ENCODE results near the gene TBX15.

The TBX15 gene

DNA sequence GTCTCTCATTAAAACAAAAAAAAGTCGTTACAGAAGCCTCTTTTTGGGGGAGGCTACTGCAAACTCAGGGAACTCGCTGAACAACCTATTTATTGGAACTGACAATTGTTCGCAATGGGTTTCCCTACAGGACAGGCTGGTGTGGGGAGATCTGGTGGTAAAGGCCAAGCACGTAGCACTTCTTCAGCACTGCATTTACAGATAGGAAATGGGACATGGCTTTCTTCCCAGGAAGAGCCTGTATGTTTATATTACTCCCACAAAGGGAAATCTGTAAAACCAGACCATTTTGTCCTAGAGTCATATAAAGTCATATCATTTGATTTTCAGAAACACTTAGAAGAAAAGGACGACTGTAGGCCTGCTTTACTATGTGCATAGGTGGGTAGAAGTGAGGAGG is 38.8 kb upstream of the TBX15 start:
- Histone ChIP-seq H4K20me1 (ENCODE audit: insufficient read depth) (no peaks in the 10 kb centered on the region), H3K9ac (no peak overlapping the region), H3K27me3 (ENCODE audit: insufficient read depth, low read depth) (no peaks in the 10 kb centered on the region), H3K79me2 (ENCODE audit: insufficient read depth, low read depth) (no peaks in the 10 kb centered on the region), H3K4me1 (ENCODE audit: low read depth, poor library complexity, severe bottlenecking) (no peaks in the 10 kb centered on the region), H2AFZ (ENCODE audit: low read depth) (no peak overlapping the region), H3K4me3 (IDR thresholded peaks at IDR 0.05; ENCODE audit: insufficient read depth, low read depth, low read length) (no peak overlapping the region), H3K4me2 (no peak overlapping the region), H3K27ac (no peak overlapping the region), H3K36me3 (ENCODE audit: insufficient read depth) (no peaks in the 10 kb centered on the region)
- TF ChIP-seq, protein P1, sequence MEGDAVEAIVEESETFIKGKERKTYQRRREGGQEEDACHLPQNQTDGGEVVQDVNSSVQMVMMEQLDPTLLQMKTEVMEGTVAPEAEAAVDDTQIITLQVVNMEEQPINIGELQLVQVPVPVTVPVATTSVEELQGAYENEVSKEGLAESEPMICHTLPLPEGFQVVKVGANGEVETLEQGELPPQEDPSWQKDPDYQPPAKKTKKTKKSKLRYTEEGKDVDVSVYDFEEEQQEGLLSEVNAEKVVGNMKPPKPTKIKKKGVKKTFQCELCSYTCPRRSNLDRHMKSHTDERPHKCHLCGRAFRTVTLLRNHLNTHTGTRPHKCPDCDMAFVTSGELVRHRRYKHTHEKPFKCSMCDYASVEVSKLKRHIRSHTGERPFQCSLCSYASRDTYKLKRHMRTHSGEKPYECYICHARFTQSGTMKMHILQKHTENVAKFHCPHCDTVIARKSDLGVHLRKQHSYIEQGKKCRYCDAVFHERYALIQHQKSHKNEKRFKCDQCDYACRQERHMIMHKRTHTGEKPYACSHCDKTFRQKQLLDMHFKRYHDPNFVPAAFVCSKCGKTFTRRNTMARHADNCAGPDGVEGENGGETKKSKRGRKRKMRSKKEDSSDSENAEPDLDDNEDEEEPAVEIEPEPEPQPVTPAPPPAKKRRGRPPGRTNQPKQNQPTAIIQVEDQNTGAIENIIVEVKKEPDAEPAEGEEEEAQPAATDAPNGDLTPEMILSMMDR (conservative IDR thresholded peaks at IDR 0.05; ENCODE audit: low read depth, low read length), result no peak

DNA sequence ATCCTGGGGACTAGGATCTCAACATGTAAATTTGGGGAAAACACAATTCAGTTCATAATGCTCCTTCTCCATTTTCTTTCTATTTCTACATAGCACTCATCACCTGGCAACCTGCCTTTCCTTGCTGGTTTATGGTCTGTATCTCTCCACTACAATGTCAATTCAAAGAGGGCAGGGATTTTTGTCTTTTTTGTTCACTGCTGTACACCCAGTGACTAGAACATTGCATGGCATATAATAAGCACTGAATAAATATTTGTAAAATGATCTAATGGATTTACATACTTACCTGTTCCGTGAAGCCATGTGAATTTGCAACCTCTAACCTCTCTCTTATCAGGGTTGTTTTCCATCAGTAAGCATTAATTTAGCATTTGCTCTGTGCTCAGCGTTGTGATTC is 27.4 kb upstream of the TBX15 start:
- H3K9ac ChIP-seq, result no peak overlapping the region
- TF ChIP-seq, protein P1 (conservative IDR thresholded peaks at IDR 0.05; ENCODE audit: low read depth, low read length), result no peak
- no peaks in the 10 kb centered on the region for H3K36me3 ChIP-seq (ENCODE audit: insufficient read depth)
- H3K4me1 ChIP-seq (ENCODE audit: low read depth, poor library complexity, severe bottlenecking), result peaks cover 6% of the 10 kb centered on the region
- no peak overlapping the region for H3K4me2 ChIP-seq
- no peaks in the 10 kb centered on the region for H3K27me3 ChIP-seq (ENCODE audit: insufficient read depth, low read depth)
- no peaks in the 10 kb centered on the region for H4K20me1 ChIP-seq (ENCODE audit: insufficient read depth)
- no peaks in the 10 kb centered on the region for H3K79me2 ChIP-seq (ENCODE audit: insufficient read depth, low read depth)
- H3K27ac ChIP-seq, result no peak overlapping the region
- no peak overlapping the region for H2AFZ ChIP-seq (ENCODE audit: low read depth)
- H3K4me3 ChIP-seq (IDR thresholded peaks at IDR 0.05; ENCODE audit: insufficient read depth, low read depth, low read length), result no peak overlapping the region

DNA sequence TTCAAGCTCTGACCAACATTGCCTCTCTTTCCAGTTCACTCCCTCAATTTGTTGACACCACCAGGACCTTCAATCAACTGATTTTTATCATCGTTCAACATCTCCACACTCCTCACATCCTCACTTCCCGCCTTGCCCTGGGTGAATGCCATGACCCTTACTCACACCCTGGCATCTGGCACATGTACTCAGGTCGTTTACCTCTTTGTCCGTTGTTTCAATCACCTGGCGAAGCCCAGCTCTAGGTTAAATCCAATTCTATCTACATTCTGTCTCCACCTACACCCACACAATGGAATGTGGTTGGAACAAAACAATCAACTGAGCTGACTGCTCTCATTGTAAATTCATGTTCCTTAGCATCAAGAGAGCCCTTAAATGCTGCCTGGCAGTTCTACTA is 24.2 kb upstream of the TBX15 start:
- Histone ChIP-seq H3K27ac (no peak overlapping the region), H4K20me1 (ENCODE audit: insufficient read depth) (no peaks in the 10 kb centered on the region), H3K36me3 (ENCODE audit: insufficient read depth) (no peaks in the 10 kb centered on the region), H3K4me1 (ENCODE audit: low read depth, poor library complexity, severe bottlenecking) (peaks cover 6% of the 10 kb centered on the region), H3K4me2 (no peak overlapping the region), H2AFZ (ENCODE audit: low read depth) (no peak overlapping the region), H3K9ac (no peak overlapping the region), H3K79me2 (ENCODE audit: insufficient read depth, low read depth) (no peaks in the 10 kb centered on the region), H3K4me3 (IDR thresholded peaks at IDR 0.05; ENCODE audit: insufficient read depth, low read depth, low read length) (no peak overlapping the region), H3K27me3 (ENCODE audit: insufficient read depth, low read depth) (no peaks in the 10 kb centered on the region)
- TF ChIP-seq, protein P1 (conservative IDR thresholded peaks at IDR 0.05; ENCODE audit: low read depth, low read length), result no peak

DNA sequence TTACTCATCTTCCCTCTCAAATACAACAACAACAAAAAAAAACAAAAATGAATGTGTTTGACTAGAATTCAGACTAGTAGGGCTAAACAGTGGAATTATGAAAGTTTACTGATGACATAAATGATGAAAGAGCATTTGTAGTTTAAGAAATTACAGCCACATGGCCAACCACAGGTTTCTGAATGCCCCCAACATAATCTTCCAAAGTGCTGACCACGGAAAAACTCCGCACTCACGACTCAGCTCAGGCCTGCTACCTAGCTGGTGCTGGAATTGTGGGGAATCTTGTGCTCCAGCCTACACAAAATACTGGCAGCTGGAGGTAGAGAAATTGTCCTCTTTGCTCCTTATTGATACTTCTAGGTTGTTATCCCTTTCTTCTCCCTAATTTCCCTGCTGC is 23.6 kb upstream of the TBX15 start:
- TF ChIP-seq, protein P1 (conservative IDR thresholded peaks at IDR 0.05; ENCODE audit: low read depth, low read length), result no peak
- Histone ChIP-seq H3K79me2 (ENCODE audit: insufficient read depth, low read depth) (no peaks in the 10 kb centered on the region), H3K27ac (no peak overlapping the region), H3K4me1 (ENCODE audit: low read depth, poor library complexity, severe bottlenecking) (peaks cover 6% of the 10 kb centered on the region), H3K27me3 (ENCODE audit: insufficient read depth, low read depth) (no peaks in the 10 kb centered on the region), H3K4me2 (no peak overlapping the region), H3K9ac (no peak overlapping the region), H4K20me1 (ENCODE audit: insufficient read depth) (no peaks in the 10 kb centered on the region), H2AFZ (ENCODE audit: low read depth) (no peak overlapping the region), H3K36me3 (ENCODE audit: insufficient read depth) (no peaks in the 10 kb centered on the region), H3K4me3 (IDR thresholded peaks at IDR 0.05; ENCODE audit: insufficient read depth, low read depth, low read length) (no peak overlapping the region)

All from KMS-11 (cell line).